A549 (cell line): Measurements from ENCODE around the gene DDB1. TPM values are rescaled to one million over a fixed set of nuclear protein-coding genes. Genes with fewer than 3 reads are reported as not detected.

Experiments used
- ATAC-seq, 2 experiments: fragments of 200-7000 bp in 1 of 2; fragments of >200 bp in 1 of 2; cut with Nextera tagmentation in 1 of 2; cut with Tn5 transposase in 1 of 2; 3 replicates each; pipeline versions ENCODE4 v1.8.0 to v1.9.1; 2018 to 2020; ENCODE audit warnings: mild to moderate bottlenecking in 1 of 2, moderate library complexity in 1 of 2
- CTCF ChIA-PET: fragments of 300-600 bp; sonication (Branson Sonifier 250); formaldehyde crosslinking; extraction: SDS; loops from one replicate; lab custom pipeline; 2021; ENCODE audit warnings: antibody characterized with exemption, inconsistent platforms; lab: Yijun Ruan, JAX
- POLR2A ChIA-PET: fragments of 350-600 bp; formaldehyde crosslinking; extraction: SDS; loops from one replicate; lab custom pipeline; 2021; ENCODE audit warnings: antibody characterized with exemption, inconsistent platforms; lab: Yijun Ruan, JAX
- DNase-seq, 2 experiments: peaks; one replicate each; pipeline versions ENCODE4 v3.0.0 to v3.0.0-alpha.2; 2011 to 2016; ENCODE audit warnings: low read depth in 1 of 2, low spot score in 1 of 2
- FAIRE-seq: peaks from 2 replicates; lab custom pipeline; 2011; peaks lifted over from hg19 to GRCh38; lab: Jason Lieb, UNC
- H3K27ac ChIP-seq, 2 experiments: fragments of >200 bp; sonication (Bioruptor Twin); formaldehyde crosslinking; 3 replicates each; pipeline ENCODE4 v1.5.1; 2016 to 2017
- H3K4me1 ChIP-seq: fragments of >200 bp; sonication (Bioruptor Twin); formaldehyde crosslinking; 3 replicates; pipeline ENCODE4 v1.6.1; 2016
- H3K4me2 ChIP-seq: fragments of >200 bp; sonication (Bioruptor Twin); formaldehyde crosslinking; 3 replicates; pipeline ENCODE4 v1.6.1; 2016
- H3K4me3 ChIP-seq: fragments of >200 bp; sonication (Bioruptor Twin); formaldehyde crosslinking; 3 replicates; pipeline ENCODE4 v1.5.1; 2016
- H3K9me3 ChIP-seq: fragments of >200 bp; sonication (Bioruptor Twin); formaldehyde crosslinking; 3 replicates; pipeline ENCODE4 v1.6.1; 2016
- ATOH8 ChIP-seq: fragments of 250-450 bp; sonication (Bioruptor Pico); IDR thresholded peaks from 2 replicates; pipeline ENCODE4 v1.5.0; 2020; ENCODE audit warnings: low read depth, mild to moderate bottlenecking, moderate library complexity
- BCL3 ChIP-seq: fragments of >200 bp; sonication (Bioruptor Twin); formaldehyde crosslinking; IDR thresholded peaks from 3 replicates; pipeline ENCODE4 v1.6.1; 2016
- CHD2 ChIP-seq: fragments of 150-350 bp; IDR thresholded peaks from 2 replicates; pipeline ENCODE4 v1.6.1; 2014; ENCODE audit warnings: low read length; ENCODE audit not compliant: partially characterized antibody
- CHD4 ChIP-seq: fragments of 200-600 bp; sonication (generic); IDR thresholded peaks from 2 replicates; pipeline ENCODE4 v1.6.1; 2016; ENCODE audit warnings: antibody characterized with exemption, mild to moderate bottlenecking, borderline replicate concordance
- ELK1 ChIP-seq: fragments of 150-350 bp; IDR thresholded peaks from 2 replicates; pipeline ENCODE4 v1.6.1; 2014; ENCODE audit warnings: low read depth, mild to moderate bottlenecking, low read length
- EP300 ChIP-seq, 2 experiments: fragments of >200 bp; sonication (Bioruptor Twin); formaldehyde crosslinking; IDR thresholded peaks; 2 replicates in 1 of 2; 3 replicates in 1 of 2; pipeline ENCODE4 v1.6.1; 2016 to 2017
- ESRRA ChIP-seq: fragments of 150-350 bp; IDR thresholded peaks from 2 replicates; pipeline ENCODE4 v1.6.1; 2014; ENCODE audit warnings: mild to moderate bottlenecking, low read length, borderline replicate concordance
- HDAC2 ChIP-seq: fragments of 200-600 bp; sonication (generic); IDR thresholded peaks from 2 replicates; pipeline ENCODE4 v1.6.1; 2016
- HES2 ChIP-seq: fragments of >200 bp; sonication (Bioruptor Twin); formaldehyde crosslinking; IDR thresholded peaks from 2 replicates; pipeline ENCODE4 v1.6.1; 2016
- HOXA7 ChIP-seq: fragments of 250-450 bp; sonication (Bioruptor Pico); IDR thresholded peaks from 2 replicates; pipeline ENCODE4 v1.5.0; 2020; ENCODE audit warnings: mild to moderate bottlenecking, moderate library complexity
- KDM5A ChIP-seq: fragments of 200-600 bp; sonication (generic); IDR thresholded peaks from 2 replicates; pipeline ENCODE4 v1.6.1; 2016; ENCODE audit warnings: antibody characterized with exemption, mild to moderate bottlenecking
- MAFK ChIP-seq: fragments of 450-650 bp; IDR thresholded peaks from 2 replicates; pipeline ENCODE4 v1.6.1; 2014; ENCODE audit not compliant: partially characterized antibody
- MYC ChIP-seq: IDR thresholded peaks from 2 replicates; pipeline ENCODE4 v1.6.1; 2012; ENCODE audit warnings: mild to moderate bottlenecking, inconsistent platforms, low read length, improper control_type of control experiment, borderline replicate concordance
- NFE2L2 ChIP-seq: fragments of 150-350 bp; conservative IDR thresholded peaks from 2 replicates; pipeline ENCODE4 v1.6.1; 2014; ENCODE audit warnings: low read length
- PBX3 ChIP-seq: IDR thresholded peaks from 2 replicates; pipeline ENCODE4 v1.6.1; 2012
- PHF8 ChIP-seq: fragments of 200-600 bp; sonication (generic); IDR thresholded peaks from 2 replicates; pipeline ENCODE4 v1.6.1; 2016; ENCODE audit warnings: low read depth, mild to moderate bottlenecking, antibody characterized with exemption, moderate library complexity, borderline replicate concordance
- REST ChIP-seq: fragments of 200-600 bp; sonication (generic); IDR thresholded peaks from 2 replicates; pipeline ENCODE4 v1.6.1; 2016; ENCODE audit warnings: antibody characterized with exemption, mild to moderate bottlenecking, moderate library complexity
- TP53 ChIP-seq: fragments of 250-450 bp; sonication (Bioruptor Pico); IDR thresholded peaks from 2 replicates; pipeline ENCODE4 v1.5.0; 2021; ENCODE audit warnings: mild to moderate bottlenecking, moderate library complexity
- WGBS: methylation state at CpG from one replicate; pipeline ENCODE4 v1.1.6; 2017; ENCODE audit errors: missing lambda C conversion rate; 5-methylcytosine and 5-hydroxymethylcytosine counted together
- polyA plus RNA-seq, 4 experiments: library from polyadenylated mRNA; depleted of rRNA in 3 of 4; stranded (reverse); fragments of >200 nt; fragmentation: RNase III in 1 of 4; extraction: RNeasy Plus Mini Kit Qiagen cat#74134 plus additional on column Dnase treatment in 1 of 4; gene quantifications; 2 replicates in 3 of 4; 3 replicates in 1 of 4; pipeline ENCODE4 v1.2.3, GENCODE V29; 2011 to 2017

DDB1 gene
- polyA plus RNA-seq, 2 of the 4 experiments (the other 2 are of a cell fraction): 149 to 222 TPM

- 0 out of 3 replicates have a peak, but pooled peaks cover 2% of the 10 kb centered on the region for H3K9me3 ChIP-seq
- H3K4me2 ChIP-seq: no peak overlapping the region
- no peak; a peak in 2 of 6 replicates for ATAC-seq
- CTCF ChIA-PET: interaction anchor here (0.6 to 33.1 kb wide), 4 partner anchors 15 to 81 kb away, joined by 3 to 521 read pairs (median 186); partner anchors contain the start of genes DDB1, TKFC and TMEM216
- no peak for DNase-seq
- no peaks in the 10 kb centered on the region for H3K4me1 ChIP-seq
- POLR2A ChIA-PET: interaction anchor here (0.6 to 2.2 kb wide), 2 partner anchors 8 to 92 kb away, joined by 3 to 20 read pairs; partner anchors contain the start of genes CYB561A3 and TMEM138
- no peak for TF ChIP-seq NFE2L2
- no peak for TF ChIP-seq CHD2
- no peak for TF ChIP-seq ATOH8
- no peak for TF ChIP-seq MAFK
- TF ChIP-seq PHF8: no peak
- no peak for TF ChIP-seq HES2
- no peak for TF ChIP-seq ELK1
- TF ChIP-seq MYC: no peak
- TF ChIP-seq REST: no peak
- TF ChIP-seq HOXA7 (CRISPR knock-in tag): no peak
- no peak for TF ChIP-seq TP53
- TF ChIP-seq EP300 (IDR thresholded peaks at IDR 0.05): no peak
- TF ChIP-seq PBX3: no peak
- TF ChIP-seq ESRRA: no peak
- no peak for TF ChIP-seq KDM5A
- no peak for TF ChIP-seq BCL3
- no peak for TF ChIP-seq CHD4
- no peak for TF ChIP-seq HDAC2
- H3K27ac ChIP-seq: no peak overlapping the region
- no peak for FAIRE-seq
- H3K4me3 ChIP-seq: no peak overlapping the region
- 95% methylated on average over 9 of the region's 9 CpGs for WGBS
Observed at GRCh38 chr11:61369372-61370348, 36.8 kb upstream of the DDB1 start.
